ENCODE results near the gene PICALM. TPM values are rescaled to one million over a fixed set of nuclear protein-coding genes. Genes with fewer than 3 reads are reported as not detected.

Gene PICALM
- total RNA-seq, 1 donor from 2014 or later, result 125 TPM

- Mint-ChIP-seq H3K27ac (ENCODE audit: unreplicated experiment) (no peak overlapping the region), H3K27me3 (ENCODE audit: unreplicated experiment) (no peaks in the 10 kb centered on the region), H3K4me1 (ENCODE audit: unreplicated experiment) (peaks cover 6% of the 10 kb centered on the region), H3K9me3 (ENCODE audit: unreplicated experiment) (peaks cover 1% of the 10 kb centered on the region), H3K36me3 (ENCODE audit: low read depth, unreplicated experiment) (no peaks in the 10 kb centered on the region), H3K4me3 (ENCODE audit: unreplicated experiment) (no peak overlapping the region)
- TF ChIP-seq CTCF (IDR thresholded peaks at IDR 0.05; ENCODE audit: unreplicated experiment), result no peak
- DNase-seq (ENCODE audit: low spot score), result no peak
These were observed 34.9 kb upstream of the PICALM start for GRCh38 chr11:86103808-86104207.

GRCh38 chr11:86101941-86102407 is 33.1 kb upstream of the PICALM start:
- no peaks in the 10 kb centered on the region for H3K36me3 Mint-ChIP-seq (ENCODE audit: low read depth, unreplicated experiment)

GRCh38 chr11:86101493-86101892 is 32.6 kb upstream of the PICALM start:
- no peaks in the 10 kb centered on the region for H3K4me1 Mint-ChIP-seq (ENCODE audit: unreplicated experiment)
- no peaks in the 10 kb centered on the region for H3K9me3 Mint-ChIP-seq (ENCODE audit: unreplicated experiment)
- no peak for TF ChIP-seq CTCF (IDR thresholded peaks at IDR 0.05; ENCODE audit: unreplicated experiment)
- no peaks in the 10 kb centered on the region for H3K27me3 Mint-ChIP-seq (ENCODE audit: unreplicated experiment)
- no peak overlapping the region for H3K27ac Mint-ChIP-seq (ENCODE audit: unreplicated experiment)
- DNase-seq (ENCODE audit: low spot score), result no peak
- no peak overlapping the region for H3K4me3 Mint-ChIP-seq (ENCODE audit: unreplicated experiment)
- no peaks in the 10 kb centered on the region for H3K36me3 Mint-ChIP-seq (ENCODE audit: low read depth, unreplicated experiment)

More at GRCh38 chr11:86101941-86102407, 33.1 kb upstream of the PICALM start:
- Mint-ChIP-seq H3K27ac (ENCODE audit: unreplicated experiment) (no peak overlapping the region), H3K4me3 (ENCODE audit: unreplicated experiment) (no peak overlapping the region), H3K27me3 (ENCODE audit: unreplicated experiment) (no peaks in the 10 kb centered on the region), H3K9me3 (ENCODE audit: unreplicated experiment) (no peaks in the 10 kb centered on the region), H3K4me1 (ENCODE audit: unreplicated experiment) (no peaks in the 10 kb centered on the region)
- no peak for DNase-seq (ENCODE audit: low spot score)
- no peak for TF ChIP-seq CTCF (IDR thresholded peaks at IDR 0.05; ENCODE audit: unreplicated experiment)

GRCh38 chr11:86099874-86100273 is 31.0 kb upstream of the PICALM start:
- no peak for TF ChIP-seq CTCF (IDR thresholded peaks at IDR 0.05; ENCODE audit: unreplicated experiment)
- no peak overlapping the region for H3K27ac Mint-ChIP-seq (ENCODE audit: unreplicated experiment)
- no peaks in the 10 kb centered on the region for H3K36me3 Mint-ChIP-seq (ENCODE audit: low read depth, unreplicated experiment)
- H3K4me1 Mint-ChIP-seq (ENCODE audit: unreplicated experiment), result no peaks in the 10 kb centered on the region
- H3K27me3 Mint-ChIP-seq (ENCODE audit: unreplicated experiment), result no peaks in the 10 kb centered on the region
- H3K4me3 Mint-ChIP-seq (ENCODE audit: unreplicated experiment), result no peak overlapping the region
- DNase-seq (ENCODE audit: low spot score), result no peak
- no peaks in the 10 kb centered on the region for H3K9me3 Mint-ChIP-seq (ENCODE audit: unreplicated experiment)

- Mint-ChIP-seq H3K9me3 (ENCODE audit: unreplicated experiment) (no peaks in the 10 kb centered on the region), H3K4me3 (ENCODE audit: unreplicated experiment) (no peak overlapping the region), H3K27me3 (ENCODE audit: unreplicated experiment) (no peaks in the 10 kb centered on the region), H3K27ac (ENCODE audit: unreplicated experiment) (no peak overlapping the region), H3K36me3 (ENCODE audit: low read depth, unreplicated experiment) (no peaks in the 10 kb centered on the region), H3K4me1 (ENCODE audit: unreplicated experiment) (no peaks in the 10 kb centered on the region)
- no peak for DNase-seq (ENCODE audit: low spot score)
- no peak for TF ChIP-seq CTCF (IDR thresholded peaks at IDR 0.05; ENCODE audit: unreplicated experiment)
These were observed 29.1 kb upstream of the PICALM start for GRCh38 chr11:86097980-86098379.
